ENCODE measurements around the gene APLP2. TPM values are rescaled to one million over a fixed set of nuclear protein-coding genes. Genes with fewer than 3 reads are reported as not detected.

Gene APLP2
- polyA plus RNA-seq, 3 donors, result 486 to 622 (median 591) TPM

DNA sequence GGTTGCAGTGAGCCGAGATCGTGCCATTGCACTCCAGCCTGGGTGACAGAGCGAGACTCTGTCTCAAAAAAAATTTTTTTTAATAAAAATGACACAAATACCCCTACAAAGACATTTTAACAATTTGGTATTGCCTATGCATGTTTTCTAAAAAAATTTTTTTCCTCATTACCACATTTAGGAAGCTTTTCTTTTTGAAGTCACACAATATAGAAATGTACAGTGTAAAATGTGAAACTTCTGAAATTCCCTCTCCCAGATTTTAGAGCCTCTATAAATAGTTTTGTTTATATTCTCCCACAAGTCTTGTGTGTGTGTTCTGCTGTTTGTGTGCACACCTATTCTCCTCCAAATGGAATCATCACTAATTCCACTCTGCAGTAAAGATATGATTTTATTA is 97.5 kb downstream of the APLP2 start:
- no peak overlapping the region for H3K4me3 Mint-ChIP-seq
- H2AFZ ChIP-seq (ENCODE audit: insufficient read depth, low read depth, low read length, poor library complexity, severe bottlenecking), result no peak overlapping the region
- no peak overlapping the region for H3K27ac Mint-ChIP-seq
- H3K27me3 Mint-ChIP-seq (ENCODE audit: low read depth in 3 of 3), result peaks cover 1 to 5% (median 2%) of the 10 kb centered on the region in 3 donors
- peaks cover 78% of the 10 kb centered on the region for H3K79me2 ChIP-seq (ENCODE audit: insufficient read depth, low read length)
- no peaks in the 10 kb centered on the region for H3K36me3 ChIP-seq (replicated peaks in 1 of 2; ENCODE audit: control insufficient read depth in 1 of 2, insufficient read depth in 2 of 2, low read length in 2 of 2)
- TF ChIP-seq, protein P1, sequence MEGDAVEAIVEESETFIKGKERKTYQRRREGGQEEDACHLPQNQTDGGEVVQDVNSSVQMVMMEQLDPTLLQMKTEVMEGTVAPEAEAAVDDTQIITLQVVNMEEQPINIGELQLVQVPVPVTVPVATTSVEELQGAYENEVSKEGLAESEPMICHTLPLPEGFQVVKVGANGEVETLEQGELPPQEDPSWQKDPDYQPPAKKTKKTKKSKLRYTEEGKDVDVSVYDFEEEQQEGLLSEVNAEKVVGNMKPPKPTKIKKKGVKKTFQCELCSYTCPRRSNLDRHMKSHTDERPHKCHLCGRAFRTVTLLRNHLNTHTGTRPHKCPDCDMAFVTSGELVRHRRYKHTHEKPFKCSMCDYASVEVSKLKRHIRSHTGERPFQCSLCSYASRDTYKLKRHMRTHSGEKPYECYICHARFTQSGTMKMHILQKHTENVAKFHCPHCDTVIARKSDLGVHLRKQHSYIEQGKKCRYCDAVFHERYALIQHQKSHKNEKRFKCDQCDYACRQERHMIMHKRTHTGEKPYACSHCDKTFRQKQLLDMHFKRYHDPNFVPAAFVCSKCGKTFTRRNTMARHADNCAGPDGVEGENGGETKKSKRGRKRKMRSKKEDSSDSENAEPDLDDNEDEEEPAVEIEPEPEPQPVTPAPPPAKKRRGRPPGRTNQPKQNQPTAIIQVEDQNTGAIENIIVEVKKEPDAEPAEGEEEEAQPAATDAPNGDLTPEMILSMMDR (IDR thresholded peaks at IDR 0.05), result no peak
- no peak overlapping the region for H3K4me2 ChIP-seq (replicated peaks; ENCODE audit: extremely low read depth, low read length, poor library complexity, severe bottlenecking)
- H3K9me3 ChIP-seq (replicated peaks in 1 of 2; ENCODE audit: control insufficient read depth in 1 of 2, insufficient read depth in 1 of 2, low read length in 2 of 2), result no peaks in the 10 kb centered on the region
- H3K27ac ChIP-seq (ENCODE audit: low read depth in 1 of 2, low read length in 2 of 2), result no peak overlapping the region
- peaks cover 0 to 2% (median 0%) of the 10 kb centered on the region in 7 donors for H3K9me3 Mint-ChIP-seq
- H3K4me3 ChIP-seq (replicated peaks in 1 of 3; ENCODE audit: low read depth in 2 of 3, low read length in 3 of 3), result no peak overlapping the region
- no peaks in the 10 kb centered on the region for H3K27me3 ChIP-seq (ENCODE audit: control insufficient read depth in 2 of 2, insufficient read depth in 2 of 2, low read length in 2 of 2)
- peaks cover 27% of the 10 kb centered on the region for H4K20me1 ChIP-seq (ENCODE audit: insufficient read depth, low read length)
- H3K4me1 ChIP-seq (ENCODE audit: control insufficient read depth in 1 of 2, insufficient read depth in 2 of 2, low read length in 2 of 2), result peaks cover 55 to 61% of the 10 kb centered on the region in 2 donors
- H3K36me3 Mint-ChIP-seq, result peaks cover 10 to 12% of the 10 kb centered on the region in 2 donors
- intact Hi-C loops (cut with micrococcal nuclease), result loop anchor here in 1 of 2 donors (10.0 kb wide), 1 partner anchor 148 kb away; the partner anchor contains the start of gene ZBTB44
- WGBS (ENCODE audit: insufficient coverage), result no CpG with 5 or more reads among the region's 3 CpGs
- peaks cover 67% of the 10 kb centered on the region for H3K4me1 Mint-ChIP-seq
- no peak for DNase-seq
- H3K9ac ChIP-seq (ENCODE audit: insufficient read depth, low read length, poor library complexity, severe bottlenecking), result no peak overlapping the region

- H3K27me3 ChIP-seq (ENCODE audit: control insufficient read depth in 2 of 2, insufficient read depth in 2 of 2, low read length in 2 of 2), result no peaks in the 10 kb centered on the region
- H3K4me1 ChIP-seq (ENCODE audit: control insufficient read depth in 1 of 2, insufficient read depth in 2 of 2, low read length in 2 of 2), result peaks cover 45 to 52% of the 10 kb centered on the region in 2 donors
- WGBS (ENCODE audit: insufficient coverage), result 63% methylated on average over 5 of the region's 7 CpGs
- intact Hi-C loops (cut with micrococcal nuclease), result loop anchor here in 1 of 2 donors (10.0 kb wide), 1 partner anchor 147 kb away; the partner anchor contains the start of gene ZBTB44
- H3K4me2 ChIP-seq (replicated peaks; ENCODE audit: extremely low read depth, low read length, poor library complexity, severe bottlenecking), result no peak overlapping the region
- peaks cover 2 to 5% (median 4%) of the 10 kb centered on the region in 3 donors for H3K27me3 Mint-ChIP-seq (ENCODE audit: low read depth in 3 of 3)
- H2AFZ ChIP-seq (ENCODE audit: insufficient read depth, low read depth, low read length, poor library complexity, severe bottlenecking), result no peak overlapping the region
- peaks cover 10 to 12% of the 10 kb centered on the region in 2 donors for H3K36me3 Mint-ChIP-seq
- H3K4me1 Mint-ChIP-seq, result peaks cover 58% of the 10 kb centered on the region
- DNase-seq, result no peak
- peaks cover 27% of the 10 kb centered on the region for H4K20me1 ChIP-seq (ENCODE audit: insufficient read depth, low read length)
- H3K79me2 ChIP-seq (ENCODE audit: insufficient read depth, low read length), result peaks cover 70% of the 10 kb centered on the region
- H3K9ac ChIP-seq (ENCODE audit: insufficient read depth, low read length, poor library complexity, severe bottlenecking), result no peak overlapping the region
- no peaks in the 10 kb centered on the region for H3K9me3 ChIP-seq (replicated peaks in 1 of 2; ENCODE audit: control insufficient read depth in 1 of 2, insufficient read depth in 1 of 2, low read length in 2 of 2)
- peak overlapping the region in 1 of 7 donors; percentile 26 for H3K27ac Mint-ChIP-seq
- no peak overlapping the region for H3K4me3 Mint-ChIP-seq
- no peaks in the 10 kb centered on the region for H3K36me3 ChIP-seq (replicated peaks in 1 of 2; ENCODE audit: control insufficient read depth in 1 of 2, insufficient read depth in 2 of 2, low read length in 2 of 2)
- no peak overlapping the region for H3K27ac ChIP-seq (ENCODE audit: low read depth in 1 of 2, low read length in 2 of 2)
- no peak overlapping the region for H3K4me3 ChIP-seq (replicated peaks in 1 of 3; ENCODE audit: low read depth in 2 of 3, low read length in 3 of 3)
- H3K9me3 Mint-ChIP-seq, result peaks cover 0 to 2% (median 0%) of the 10 kb centered on the region in 7 donors
- TF ChIP-seq, protein P1 (IDR thresholded peaks at IDR 0.05), result no peak
These were observed 98.4 kb downstream of the APLP2 start for GRCh38 chr11:130168105-130168504.
